Measurements from ENCODE around the gene NBAS. TPM values are rescaled to one million over a fixed set of nuclear protein-coding genes. Genes with fewer than 3 reads are reported as not detected.
A peak's percentile ranks its signal among the peaks of the same experiment; 100 is the strongest.

NBAS gene
- total and polyA plus RNA-seq, 9 of the 15 experiments (the other 6 are each of a cell fraction or from before 2014, with no cell fraction given): 15.3 to 94.4 (median 69.9) TPM

- TF ChIP-seq ZBTB33 (CRISPR knock-in tag; IDR thresholded peaks at IDR 0.05) (peak; percentile 73), ZKSCAN8 (CRISPR knock-in tag; IDR thresholded peaks at IDR 0.05) (no peak), CSDE1 (IDR thresholded peaks at IDR 0.05) (no peak), FOSL1 (tag; conservative IDR thresholded peaks at IDR 0.05) (no peak), BCL6 (CRISPR knock-in tag; IDR thresholded peaks at IDR 0.05) (no peak)
- TF ChIP-seq, protein P1, sequence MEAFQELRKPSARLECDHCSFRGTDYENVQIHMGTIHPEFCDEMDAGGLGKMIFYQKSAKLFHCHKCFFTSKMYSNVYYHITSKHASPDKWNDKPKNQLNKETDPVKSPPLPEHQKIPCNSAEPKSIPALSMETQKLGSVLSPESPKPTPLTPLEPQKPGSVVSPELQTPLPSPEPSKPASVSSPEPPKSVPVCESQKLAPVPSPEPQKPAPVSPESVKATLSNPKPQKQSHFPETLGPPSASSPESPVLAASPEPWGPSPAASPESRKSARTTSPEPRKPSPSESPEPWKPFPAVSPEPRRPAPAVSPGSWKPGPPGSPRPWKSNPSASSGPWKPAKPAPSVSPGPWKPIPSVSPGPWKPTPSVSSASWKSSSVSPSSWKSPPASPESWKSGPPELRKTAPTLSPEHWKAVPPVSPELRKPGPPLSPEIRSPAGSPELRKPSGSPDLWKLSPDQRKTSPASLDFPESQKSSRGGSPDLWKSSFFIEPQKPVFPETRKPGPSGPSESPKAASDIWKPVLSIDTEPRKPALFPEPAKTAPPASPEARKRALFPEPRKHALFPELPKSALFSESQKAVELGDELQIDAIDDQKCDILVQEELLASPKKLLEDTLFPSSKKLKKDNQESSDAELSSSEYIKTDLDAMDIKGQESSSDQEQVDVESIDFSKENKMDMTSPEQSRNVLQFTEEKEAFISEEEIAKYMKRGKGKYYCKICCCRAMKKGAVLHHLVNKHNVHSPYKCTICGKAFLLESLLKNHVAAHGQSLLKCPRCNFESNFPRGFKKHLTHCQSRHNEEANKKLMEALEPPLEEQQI (IDR thresholded peaks at IDR 0.05): peak; percentile 96
Measured at GRCh38 chr2:15543541-15543940, 17.6 kb downstream of the NBAS start (continued).

- H3K27ac ChIP-seq (ENCODE audit: extremely low read depth, low read depth, low read length): no peak overlapping the region
- H3K36me3 ChIP-seq (ENCODE audit: control insufficient read depth, insufficient read depth, low read length): peaks cover 78% of the 10 kb centered on the region
- BruUV-seq (replicated peaks): no TSS peak
- CTCF ChIA-PET (ENCODE audit: low intra/inter-chr PET ratio): no interaction called here
- no peak for TF ChIP-seq HDAC6 (IDR thresholded peaks at IDR 0.05; ENCODE audit: low read depth, low read length)
- no peak for TF ChIP-seq SP1 (CRISPR knock-in tag; IDR thresholded peaks at IDR 0.05)
- no peak for ATAC-seq
- intact Hi-C loops (cut with micrococcal nuclease): no loop called here
- no peaks in the 10 kb centered on the region for H4K20me1 ChIP-seq (replicated peaks; ENCODE audit: control insufficient read depth, insufficient read depth, low read length)
- no peak overlapping the region for H3K4me3 ChIP-seq
- H3K9ac ChIP-seq (ENCODE audit: insufficient read depth in 1 of 2, low read depth in 2 of 2, low read length in 2 of 2): no peak overlapping the region
- H3K4me1 ChIP-seq (replicated peaks in 1 of 2; ENCODE audit: control insufficient read depth in 2 of 2, insufficient read depth in 2 of 2, low read length in 2 of 2): peaks cover 0 to 11% of the 10 kb centered on the region in 2 experiments; a peak in 2 of 5 replicates
- WGBS (ENCODE audit: insufficient coverage, low coverage, missing lambda C conversion rate): 77% methylated on average over 3 of the region's 3 CpGs
- no peaks in the 10 kb centered on the region for H3K27me3 ChIP-seq (ENCODE audit: control insufficient read depth in 2 of 2, insufficient read depth in 2 of 2, low read length in 2 of 2)
- in situ Hi-C loops (cut with MboI): no loop called here
- H3K4me2 ChIP-seq (ENCODE audit: insufficient read depth, low read length): no peak overlapping the region
- peaks cover 80% of the 10 kb centered on the region for H3K79me2 ChIP-seq (ENCODE audit: control insufficient read depth, insufficient read depth, low read length)
- DNase-seq (ENCODE audit: extremely low read depth in 1 of 4, low spot score in 3 of 4): no peak
- peaks cover 2% of the 10 kb centered on the region; the same call in 1 of the 2 replicates for H3K9me3 ChIP-seq (replicated peaks; ENCODE audit: control insufficient read depth, insufficient read depth, low read depth, low read length)
- no peak for FAIRE-seq
- no peaks in the 10 kb centered on the region for H3K9me1 ChIP-seq (ENCODE audit: control insufficient read depth, insufficient read depth, low read length)
- no peak overlapping the region for H2AFZ ChIP-seq (ENCODE audit: low read depth, low read length)
- POLR2A ChIA-PET: interaction anchor here (1.1 to 2.0 kb wide), 2 partner anchors 9 to 11 kb away, joined by 5 to 9 read pairs; no protein-coding TSS in a partner anchor
Measured at GRCh38 chr2:15543053-15543452, 18.1 kb downstream of the NBAS start.

Measured in K562 (cell line).